GM19099 (cell line): ENCODE data around the gene EFR3B.

ENCODE experiments used
- POLR2A ChIP-seq: IDR thresholded peaks from 3 replicates; pipeline ENCODE4 v1.6.1; 2011; ENCODE audit warnings: low read depth; ENCODE audit not compliant: insufficient read length; ENCODE audit errors: extremely low read depth

Gene EFR3B

GRCh38 chr2:25197336-25198208, 155.7 kb downstream of the EFR3B start:
- no peak for TF ChIP-seq POLR2A

- TF ChIP-seq POLR2A: no peak
Measured at GRCh38 chr2:25198209-25198525, 156.3 kb downstream of the EFR3B start.

- no peak for TF ChIP-seq POLR2A
Measured at GRCh38 chr2:25198576-25198975, 156.7 kb downstream of the EFR3B start.

GRCh38 chr2:25201265-25201664, 159.4 kb downstream of the EFR3B start:
- no peak for TF ChIP-seq POLR2A

- TF ChIP-seq POLR2A: no peak
Measured at GRCh38 chr2:25201794-25202193, 159.9 kb downstream of the EFR3B start.

GRCh38 chr2:25202275-25202674, 160.4 kb downstream of the EFR3B start:
- TF ChIP-seq POLR2A: no peak

GRCh38 chr2:25204190-25204838, 162.4 kb downstream of the EFR3B start:
- TF ChIP-seq POLR2A: peak; percentile 52

- no peak for TF ChIP-seq POLR2A
Measured at GRCh38 chr2:25207078-25207545, 165.2 kb downstream of the EFR3B start.
